GM12878 (cell line): ENCODE measurements around the gene SOX11. TPM values are rescaled to one million over a fixed set of nuclear protein-coding genes. Genes with fewer than 3 reads are reported as not detected.

Experiments
- ATAC-seq: fragments of 200-7000 bp; cut with Tn5 transposase; 3 replicates; pipeline ENCODE4 v1.9.1; 2020; ENCODE audit warnings: mild to moderate bottlenecking, moderate library complexity
- BruUV-seq: library from RNA; stranded (reverse); fragments of 400-500 nt; replicated peaks from 2 replicates; lab custom pipeline; 2021; lab: Mats Ljungman, UMichigan
- CTCF ChIA-PET: fragments of 300-600 bp; sonication (Branson Sonifier 250); formaldehyde crosslinking; extraction: SDS; loops from one replicate; lab custom pipeline; 2021; ENCODE audit warnings: inconsistent platforms; lab: Yijun Ruan, JAX
- POLR2A ChIA-PET: fragments of 350-600 bp; formaldehyde crosslinking; extraction: SDS; loops from one replicate; lab custom pipeline; 2021; ENCODE audit warnings: inconsistent platforms; lab: Charles Lee
- RAD21 ChIA-PET: fragments of 300-600 bp; sonication (Branson Sonifier 250); formaldehyde crosslinking; loops from one replicate; lab custom pipeline; 2023; ENCODE audit warnings: antibody characterized with exemption; ENCODE audit not compliant: unreplicated experiment; lab: Charles Lee
- SMC1A ChIA-PET: fragments of 300-600 bp; sonication (Branson Sonifier 250); formaldehyde crosslinking; loops from one replicate; lab custom pipeline; 2023; ENCODE audit not compliant: unreplicated experiment, uncharacterized antibody; lab: Charles Lee
- DNase-seq: peaks from one replicate; pipeline ENCODE4 v3.0.0-alpha.2; 2011; ENCODE audit warnings: low read depth, low spot score
- FAIRE-seq: peaks from 3 replicates; lab custom pipeline; 2011; peaks lifted over from hg19 to GRCh38; lab: Jason Lieb, UNC
- H2AFZ ChIP-seq: 2 replicates; pipeline ENCODE4 v1.6.0; 2011; ENCODE audit warnings: low read depth, low read length, control low read depth; ENCODE audit not compliant: control insufficient read depth
- H3K27ac ChIP-seq: 2 replicates; pipeline ENCODE4 v1.5.1; 2011; ENCODE audit warnings: control low read depth; ENCODE audit not compliant: control insufficient read depth, insufficient read depth
- H3K27me3 ChIP-seq, 2 experiments: replicated peaks in 1 of 2; 2 replicates each; pipeline versions ENCODE4 v1.6.0 to v1.6.1; 2011; ENCODE audit warnings: low read length in 1 of 2; ENCODE audit not compliant: control insufficient read depth in 2 of 2, insufficient read depth in 2 of 2
- H3K36me3 ChIP-seq, 2 experiments: 2 replicates each; pipeline ENCODE4 v1.5.1; 2011; ENCODE audit warnings: low read length in 1 of 2; ENCODE audit not compliant: control insufficient read depth in 2 of 2, insufficient read depth in 2 of 2
- H3K4me1 ChIP-seq: 2 replicates; pipeline ENCODE4 v1.6.1; 2011; ENCODE audit warnings: mild to moderate bottlenecking, low read length, moderate library complexity, mixed read lengths; ENCODE audit not compliant: control insufficient read depth, insufficient read depth
- H3K4me2 ChIP-seq: 2 replicates; pipeline ENCODE4 v1.6.0; 2011; ENCODE audit warnings: control low read depth; ENCODE audit not compliant: control insufficient read depth, insufficient read depth
- H3K4me3 ChIP-seq: fragments of 200-600 bp; sonication (generic); 2 replicates; pipeline ENCODE4 v1.5.1; 2016
- H3K79me2 ChIP-seq: 2 replicates; pipeline ENCODE4 v1.6.0; 2011; ENCODE audit warnings: low read length; ENCODE audit not compliant: control insufficient read depth, insufficient read depth
- H3K9ac ChIP-seq: 2 replicates; pipeline ENCODE4 v1.8.0; 2011; ENCODE audit warnings: low read length, control low read depth, mixed read lengths; ENCODE audit not compliant: control insufficient read depth, insufficient read depth
- H3K9me3 ChIP-seq: replicated peaks from 3 replicates; pipeline ENCODE4 v1.5.1; 2011; ENCODE audit warnings: mild to moderate bottlenecking, low read length; ENCODE audit not compliant: control insufficient read depth, insufficient read depth
- H4K20me1 ChIP-seq: 2 replicates; pipeline ENCODE4 v1.6.0; 2011; ENCODE audit not compliant: control insufficient read depth, insufficient read depth
- CBX3 ChIP-seq: fragments of 200-600 bp; sonication (generic); IDR thresholded peaks from 2 replicates; pipeline ENCODE4 v1.6.1; 2016; ENCODE audit warnings: low read depth, borderline replicate concordance
- EED ChIP-seq: sonication (generic); IDR thresholded peaks from 2 replicates; pipeline ENCODE4 v1.6.1; 2016; ENCODE audit warnings: antibody characterized with exemption, low read depth
- MEF2B ChIP-seq: fragments of 450-650 bp; IDR thresholded peaks from 2 replicates; pipeline ENCODE4 v1.6.1; 2018; ENCODE audit warnings: mild to moderate bottlenecking, moderate library complexity; ENCODE audit not compliant: partially characterized antibody, poor library complexity, severe bottlenecking
- RAD51 ChIP-seq: fragments of 450-650 bp; IDR thresholded peaks from 2 replicates; pipeline ENCODE4 v1.6.1; 2016; ENCODE audit warnings: moderate library complexity, mild to moderate bottlenecking, inconsistent platforms
- RELA ChIP-seq: fragments of 450-650 bp; IDR thresholded peaks from 2 replicates; pipeline ENCODE4 v1.8.0; 2014; ENCODE audit warnings: borderline replicate concordance; ENCODE audit not compliant: partially characterized antibody
- SP1 ChIP-seq: IDR thresholded peaks from one replicate; pipeline ENCODE4 v1.6.1; 2011; ENCODE audit warnings: low read depth, low read length
- ZNF24 ChIP-seq: fragments of 450-650 bp; IDR thresholded peaks from 2 replicates; pipeline ENCODE4 v1.6.1; 2017; ENCODE audit warnings: antibody characterized with exemption, mild to moderate bottlenecking
- ZNF384 ChIP-seq: IDR thresholded peaks from 2 replicates; pipeline ENCODE4 v1.6.1; 2012; ENCODE audit warnings: low read depth, mild to moderate bottlenecking, low read length, improper control_type of control experiment, borderline replicate concordance
- WGBS: methylation state at CpG from one replicate; pipeline ENCODE4 v1.1.6; 2016; ENCODE audit warnings: low lambda C conversion rate; ENCODE audit not compliant: insufficient replicate concordance, insufficient coverage; ENCODE audit errors: missing lambda C conversion rate; 5-methylcytosine and 5-hydroxymethylcytosine counted together
- in situ Hi-C: fragments of 300-500 bp; cut with MboI; formaldehyde crosslinking; loops from 9 replicates; pipeline ENCODE4 v1.14.3; 2018; ENCODE audit warnings: mixed read lengths
- intact Hi-C: fragments of 100-400 bp; cut with micrococcal nuclease; formaldehyde crosslinking; loops from one replicate; pipeline ENCODE4 v1.14.2; 2022; ENCODE audit not compliant: unreplicated experiment
- polyA plus RNA-seq, 11 experiments: library from polyadenylated mRNA; depleted of rRNA in 4 of 11; unstranded in 6 of 11; stranded (reverse) in 5 of 11; fragments of >200 nt; fragmentation: Nextera tagmentation in 4 of 11; fragmentation: Illumina TruSeq in 1 of 11; extraction: Ambion mirVana in 4 of 11; extraction: Trizol in 1 of 11; gene quantifications; 1 replicate in 1 of 11; 2 replicates in 10 of 11; pipeline versions ENCODE4 v1.2.1 to v1.2.3, GENCODE V29; 2011 to 2016; ENCODE audit warnings: inconsistent platforms in 2 of 11, missing spikeins in 2 of 11, low read depth in 1 of 11
- total RNA-seq, 4 experiments: library from RNA; depleted of rRNA in 3 of 4; stranded (reverse); fragments of >200 nt in 3 of 4; fragmentation: Illumina TruSeq in 1 of 4; extraction: Trizol in 1 of 4; gene quantifications; 2 replicates each; pipeline versions ENCODE4 v1.2.1 to v1.2.3, GENCODE V29; 2013 to 2021
- TF ChIP-seq, protein P1 (sequence below): IDR thresholded peaks from 2 replicates; pipeline ENCODE4 v1.6.1; 2012; ENCODE audit warnings: low read depth, low read length, improper control_type of control experiment
- TF ChIP-seq, protein P2 (sequence below): fragments of 450-650 bp; formaldehyde crosslinking; IDR thresholded peaks from 2 replicates; pipeline ENCODE4 v1.4.0; 2020; ENCODE audit warnings: mild to moderate bottlenecking, moderate library complexity

The SOX11 gene
- total and polyA plus RNA-seq, 10 of the 15 experiments (the other 5 are each of a cell fraction or from before 2014, with no cell fraction given): 0.03 to 0.04 (median 0.03) TPM; not detected in 7

DNA sequence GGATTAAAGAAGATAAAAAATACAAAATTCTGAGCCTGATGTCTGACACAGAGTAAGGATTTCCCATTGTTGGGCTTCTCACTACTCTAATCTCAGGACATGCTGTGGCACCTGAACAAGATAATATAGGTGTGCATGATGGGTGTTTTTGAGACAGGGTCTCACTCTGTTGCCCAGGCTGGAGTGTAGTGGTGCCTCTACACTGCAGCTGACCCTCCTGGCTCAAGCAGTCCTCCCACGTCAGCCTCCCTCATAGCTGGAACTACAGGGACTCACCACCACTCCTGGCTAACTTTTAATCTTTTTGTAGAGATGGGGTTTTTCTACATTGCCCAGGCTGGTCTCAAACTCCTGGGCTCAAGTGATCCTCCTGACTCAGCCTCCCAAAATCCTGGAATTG lies 32.9 kb downstream of the SOX11 start:
- ChIA-PET POLR2A (no interaction called here), CTCF (no interaction called here), SMC1A (no interaction called here), RAD21 (no interaction called here)
- Histone ChIP-seq H2AFZ (no peak overlapping the region), H3K9me3 (no peaks in the 10 kb centered on the region), H4K20me1 (no peaks in the 10 kb centered on the region), H3K36me3 (no peaks in the 10 kb centered on the region), H3K9ac (no peak overlapping the region), H3K79me2 (no peaks in the 10 kb centered on the region), H3K4me2 (no peak overlapping the region), H3K4me1 (no peaks in the 10 kb centered on the region), H3K27me3 (no peaks in the 10 kb centered on the region), H3K4me3 (no peak overlapping the region), H3K27ac (no peak overlapping the region)
- intact Hi-C loops: no loop called here
- ATAC-seq (no peak), DNase-seq (no peak), FAIRE-seq (no peak)
- 0% methylated on average over 1 of the region's 1 CpG for whole genome bisulfite sequencing
- BruUV-seq: no TSS peak
- TF ChIP-seq RELA: no peak
- TF ChIP-seq CBX3: no peak
- no peak for TF ChIP-seq ZNF24
- no peak for TF ChIP-seq MEF2B
- TF ChIP-seq SP1: no peak
- TF ChIP-seq RAD51: no peak
- TF ChIP-seq, protein P1, sequence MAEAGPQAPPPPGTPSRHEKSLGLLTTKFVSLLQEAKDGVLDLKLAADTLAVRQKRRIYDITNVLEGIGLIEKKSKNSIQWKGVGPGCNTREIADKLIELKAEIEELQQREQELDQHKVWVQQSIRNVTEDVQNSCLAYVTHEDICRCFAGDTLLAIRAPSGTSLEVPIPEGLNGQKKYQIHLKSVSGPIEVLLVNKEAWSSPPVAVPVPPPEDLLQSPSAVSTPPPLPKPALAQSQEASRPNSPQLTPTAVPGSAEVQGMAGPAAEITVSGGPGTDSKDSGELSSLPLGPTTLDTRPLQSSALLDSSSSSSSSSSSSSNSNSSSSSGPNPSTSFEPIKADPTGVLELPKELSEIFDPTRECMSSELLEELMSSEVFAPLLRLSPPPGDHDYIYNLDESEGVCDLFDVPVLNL: no peak
- TF ChIP-seq EED: no peak
- TF ChIP-seq, protein P2, sequence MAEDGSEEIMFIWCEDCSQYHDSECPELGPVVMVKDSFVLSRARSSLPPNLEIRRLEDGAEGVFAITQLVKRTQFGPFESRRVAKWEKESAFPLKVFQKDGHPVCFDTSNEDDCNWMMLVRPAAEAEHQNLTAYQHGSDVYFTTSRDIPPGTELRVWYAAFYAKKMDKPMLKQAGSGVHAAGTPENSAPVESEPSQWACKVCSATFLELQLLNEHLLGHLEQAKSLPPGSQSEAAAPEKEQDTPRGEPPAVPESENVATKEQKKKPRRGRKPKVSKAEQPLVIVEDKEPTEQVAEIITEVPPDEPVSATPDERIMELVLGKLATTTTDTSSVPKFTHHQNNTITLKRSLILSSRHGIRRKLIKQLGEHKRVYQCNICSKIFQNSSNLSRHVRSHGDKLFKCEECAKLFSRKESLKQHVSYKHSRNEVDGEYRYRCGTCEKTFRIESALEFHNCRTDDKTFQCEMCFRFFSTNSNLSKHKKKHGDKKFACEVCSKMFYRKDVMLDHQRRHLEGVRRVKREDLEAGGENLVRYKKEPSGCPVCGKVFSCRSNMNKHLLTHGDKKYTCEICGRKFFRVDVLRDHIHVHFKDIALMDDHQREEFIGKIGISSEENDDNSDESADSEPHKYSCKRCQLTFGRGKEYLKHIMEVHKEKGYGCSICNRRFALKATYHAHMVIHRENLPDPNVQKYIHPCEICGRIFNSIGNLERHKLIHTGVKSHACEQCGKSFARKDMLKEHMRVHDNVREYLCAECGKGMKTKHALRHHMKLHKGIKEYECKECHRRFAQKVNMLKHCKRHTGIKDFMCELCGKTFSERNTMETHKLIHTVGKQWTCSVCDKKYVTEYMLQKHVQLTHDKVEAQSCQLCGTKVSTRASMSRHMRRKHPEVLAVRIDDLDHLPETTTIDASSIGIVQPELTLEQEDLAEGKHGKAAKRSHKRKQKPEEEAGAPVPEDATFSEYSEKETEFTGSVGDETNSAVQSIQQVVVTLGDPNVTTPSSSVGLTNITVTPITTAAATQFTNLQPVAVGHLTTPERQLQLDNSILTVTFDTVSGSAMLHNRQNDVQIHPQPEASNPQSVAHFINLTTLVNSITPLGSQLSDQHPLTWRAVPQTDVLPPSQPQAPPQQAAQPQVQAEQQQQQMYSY (CRISPR knock-in tag): no peak
- no peak for TF ChIP-seq ZNF384
- in situ Hi-C loops: no loop called here
